HG03520 (cell line): ENCODE results near the gene ZNF23.
"Not testable (repeated sequence)": the region's sequence is repeated elsewhere in the genome, so short reads cannot be mapped to it uniquely, and the experiment has no call there.

Experiments
- ATAC-seq: cut with Tn5 transposase; IDR thresholded peaks from one replicate; pipeline ENCODE4 v1.9.1; 2021; ENCODE audit warnings: mild to moderate bottlenecking, moderate library complexity; ENCODE audit not compliant: unreplicated experiment

ZNF23 gene

GRCh38 chr16:71461686-71462648, at the start of gene ZNF23:
TSS of gene ZNF23 (minus strand) at chr16:71462247. CDS start at chr16:71456796, 5,451 bp downstream.
- ATAC-seq: peak; percentile 96

GRCh38 chr16:71507061-71507460, 45.0 kb upstream of the ZNF23 start:
- no peak for ATAC-seq

- no peak for ATAC-seq
Observed at GRCh38 chr16:71504901-71505300, 42.9 kb upstream of the ZNF23 start.

GRCh38 chr16:71504051-71504450, 42.0 kb upstream of the ZNF23 start:
- not testable (repeated sequence) for ATAC-seq

DNA sequence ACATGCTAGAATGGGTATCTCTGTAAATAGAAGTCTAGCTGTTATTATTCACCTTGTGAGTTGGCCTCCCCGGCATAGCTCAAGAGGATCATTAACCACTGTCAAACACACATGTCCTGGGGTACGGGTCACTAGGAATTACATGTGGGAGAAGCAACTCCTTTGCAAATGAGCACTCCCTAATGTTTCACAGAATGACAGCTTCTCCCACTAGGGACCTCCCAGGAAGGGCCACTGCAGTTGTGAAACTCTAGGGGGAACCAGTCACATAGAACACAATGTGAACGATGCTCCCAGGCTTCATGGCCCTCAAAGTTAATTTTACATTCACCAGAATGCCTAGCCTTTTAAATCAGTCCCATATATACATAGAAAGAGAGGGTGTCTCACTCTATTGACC, 39.5 kb upstream of the ZNF23 start:
- ATAC-seq: no peak

- no peak for ATAC-seq
Observed at GRCh38 chr16:71500964-71501363, 38.9 kb upstream of the ZNF23 start.

- peak; percentile 44 for ATAC-seq
Observed at GRCh38 chr16:71499775-71500364, 37.8 kb upstream of the ZNF23 start.

GRCh38 chr16:71498031-71498430, 36.0 kb upstream of the ZNF23 start:
- ATAC-seq: no peak

DNA sequence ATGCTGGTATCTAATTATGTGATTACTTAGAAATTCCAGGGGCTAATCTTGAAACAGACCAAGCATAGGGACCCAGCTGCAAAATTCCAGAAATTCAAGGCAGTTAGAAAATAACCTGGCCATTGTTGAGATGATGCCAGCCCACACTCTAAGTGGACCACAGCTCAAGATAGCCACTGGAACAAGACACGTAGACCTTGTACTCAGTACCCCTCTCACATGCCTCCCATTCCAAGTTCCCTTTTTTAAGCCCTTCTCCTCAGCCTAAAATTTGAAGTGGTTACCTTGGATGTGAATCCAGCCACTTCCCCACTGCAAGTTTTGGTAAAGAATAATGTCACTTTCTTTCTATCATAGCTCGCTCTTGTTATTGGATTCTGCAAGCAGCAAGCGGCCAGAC, 31.2 kb upstream of the ZNF23 start:
- no peak for ATAC-seq

DNA sequence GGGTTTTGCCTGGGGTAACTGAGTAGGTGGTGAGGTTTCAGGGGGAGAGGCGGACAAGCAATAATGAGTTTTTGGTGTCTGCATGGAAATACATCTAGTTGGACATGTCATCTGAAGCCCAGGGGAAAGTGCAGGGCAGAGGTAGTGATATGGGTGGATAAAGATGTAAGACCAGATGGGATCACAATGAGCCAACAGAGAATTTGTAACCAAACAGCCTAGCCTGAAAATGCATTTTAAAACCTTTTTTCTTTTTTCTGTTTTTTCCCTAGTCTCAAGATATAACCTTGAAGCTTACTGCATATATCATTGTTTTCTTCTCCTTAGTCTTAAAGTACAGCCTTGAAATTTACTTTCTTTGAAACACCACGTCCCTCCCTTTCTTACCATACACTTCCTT, 30.7 kb upstream of the ZNF23 start:
- no peak for ATAC-seq

- no peak for ATAC-seq
Observed at GRCh38 chr16:71491054-71491453, 29.0 kb upstream of the ZNF23 start.

DNA sequence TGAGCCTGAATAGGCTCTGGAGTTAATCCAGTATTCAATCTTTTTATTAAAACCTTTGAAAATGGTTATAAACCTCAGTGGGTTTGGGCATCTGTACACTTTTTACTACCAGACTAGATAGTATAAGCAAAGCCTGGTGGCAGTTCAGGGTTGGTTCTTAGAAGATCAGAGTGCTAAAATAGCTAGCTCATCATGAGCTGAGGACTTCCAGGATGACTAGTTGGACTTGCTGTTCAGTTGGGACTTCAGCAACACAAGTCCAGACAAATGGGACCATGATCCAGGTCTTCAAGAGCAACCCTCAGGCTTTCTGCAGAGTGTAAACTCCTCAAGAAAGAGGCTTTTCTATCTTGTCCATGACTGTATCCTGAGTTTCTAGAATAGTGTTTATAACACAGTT, 28.3 kb upstream of the ZNF23 start:
- no peak for ATAC-seq

GRCh38 chr16:71489122-71489521, 27.1 kb upstream of the ZNF23 start, which contains the start of gene ZNF19:
TSS of gene ZNF19 (minus strand) at chr16:71489324. CDS start at chr16:71482114, 7,210 bp downstream.
- ATAC-seq: no peak

GRCh38 chr16:71484006-71484893, 22.2 kb upstream of the ZNF23 start:
- ATAC-seq: peak; percentile 85

- ATAC-seq: no peak
Observed at GRCh38 chr16:71482569-71482968, 20.5 kb upstream of the ZNF23 start.

DNA sequence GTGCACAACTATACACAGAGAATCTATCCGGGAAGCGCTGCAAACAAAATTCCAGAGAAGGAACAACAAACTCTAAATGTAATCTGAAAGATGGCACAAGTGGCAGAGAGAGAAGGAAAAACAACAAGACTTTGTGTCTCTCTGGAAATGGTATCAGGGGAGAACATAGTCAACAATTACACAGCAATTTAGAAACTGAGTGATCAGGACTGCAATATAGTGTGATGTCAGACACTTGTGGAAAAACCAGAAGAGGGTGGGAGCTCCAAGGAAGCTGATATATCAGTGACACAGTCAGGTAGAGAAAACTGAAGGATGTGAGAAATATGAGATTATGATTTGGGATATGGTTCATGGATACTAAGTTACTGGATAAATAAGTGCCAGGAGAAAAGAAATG, 18.9 kb upstream of the ZNF23 start:
- no peak for ATAC-seq

- ATAC-seq: no peak
Observed at GRCh38 chr16:71479420-71479819, 17.4 kb upstream of the ZNF23 start.

DNA sequence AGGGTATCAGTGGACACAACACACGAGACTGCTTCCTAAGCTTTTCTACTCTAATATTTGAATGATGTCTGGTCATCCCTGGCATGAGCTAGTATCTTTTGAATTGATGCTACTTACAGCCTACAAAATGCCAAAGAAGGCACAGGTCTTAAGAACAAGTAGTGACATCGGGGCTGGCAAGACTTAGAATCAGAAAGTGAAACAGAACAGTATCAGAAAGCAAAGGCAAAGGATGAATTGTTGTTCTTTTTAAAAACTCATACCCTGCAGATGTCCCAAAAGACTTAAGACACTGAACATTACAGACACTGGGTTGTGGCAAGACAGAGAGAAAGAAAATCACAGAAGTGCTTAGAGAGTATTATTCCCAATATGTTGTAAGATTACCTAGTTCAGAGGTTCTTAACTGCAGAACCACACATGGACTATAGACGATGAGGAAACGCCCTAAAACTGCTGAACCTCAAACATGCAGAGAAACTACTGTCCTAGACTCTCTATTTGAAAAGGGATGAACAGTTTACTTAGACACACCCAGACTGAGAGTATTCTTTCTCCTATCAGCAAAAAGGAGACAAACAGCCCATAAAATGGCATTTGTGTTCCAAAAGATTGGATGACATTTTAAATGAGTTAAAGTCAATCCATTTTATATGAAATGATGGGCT, 14.5 kb upstream of the ZNF23 start:
- no peak for ATAC-seq

DNA sequence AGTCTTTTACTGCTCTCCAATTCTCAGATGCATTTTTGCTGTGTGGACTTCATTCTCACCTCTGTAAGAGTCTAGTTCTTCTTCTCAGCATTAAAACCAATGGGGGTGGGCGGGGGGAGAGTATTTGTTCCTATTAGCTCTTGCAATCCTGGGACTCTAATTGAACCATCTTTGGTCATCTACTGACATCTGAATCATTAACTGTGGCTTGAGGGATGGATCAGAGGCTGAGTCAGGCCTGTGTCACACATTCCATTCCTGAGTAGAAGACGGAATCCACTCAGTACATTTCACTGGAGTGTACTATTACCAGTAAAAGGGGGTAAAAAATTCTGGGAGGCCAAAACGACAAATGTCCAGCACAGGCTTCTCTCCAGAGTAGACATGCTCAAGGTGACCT, 12.8 kb upstream of the ZNF23 start:
- ATAC-seq: no peak

GRCh38 chr16:71473891-71474290, 11.8 kb upstream of the ZNF23 start:
- ATAC-seq: no peak

GRCh38 chr16:71472931-71473330, 10.9 kb upstream of the ZNF23 start:
- ATAC-seq: no peak
